HG03039 (cell line): ENCODE measurements around the gene ZNF407.

ENCODE experiments used
- ATAC-seq: cut with Tn5 transposase; IDR thresholded peaks from one replicate; pipeline ENCODE4 v1.9.1; 2021; ENCODE audit warnings: mild to moderate bottlenecking, moderate library complexity; ENCODE audit not compliant: unreplicated experiment

ZNF407 gene

DNA sequence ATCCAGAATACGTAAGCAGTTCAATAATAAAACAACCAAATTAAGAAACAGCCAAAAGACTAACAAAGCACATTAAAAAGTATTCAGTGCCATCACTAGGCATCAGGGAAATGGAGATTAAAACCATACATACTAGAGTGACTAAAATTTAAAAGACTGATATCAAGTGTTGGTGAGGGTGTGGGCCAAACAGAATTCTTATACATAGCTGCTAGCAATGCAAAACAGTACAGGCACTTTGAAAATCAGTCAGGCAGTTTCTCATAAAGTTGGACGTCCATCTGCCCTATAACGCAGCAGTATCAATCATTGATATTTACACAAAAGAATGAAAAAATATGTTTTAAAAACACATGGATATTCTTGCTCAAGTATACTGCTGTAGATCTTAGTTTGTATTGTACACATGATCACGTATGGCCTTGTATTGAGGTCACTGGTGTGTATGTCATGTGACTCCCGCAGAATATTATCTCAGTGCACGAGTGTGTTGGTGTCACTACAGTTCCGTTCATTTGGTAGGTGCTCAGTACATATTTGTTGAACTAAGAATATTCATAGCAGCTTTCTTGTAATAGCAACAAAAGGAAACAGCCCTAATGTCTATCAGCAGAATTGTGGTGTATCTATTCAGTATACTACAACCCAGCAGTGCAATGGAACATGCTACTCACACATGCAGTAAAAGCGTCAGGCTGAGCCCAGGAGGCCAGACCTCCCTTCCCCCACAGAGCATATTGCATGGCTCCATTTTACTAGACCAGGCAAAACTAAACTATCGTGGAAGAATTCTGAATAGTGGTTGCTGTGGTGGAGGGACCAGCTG is 28.6 kb downstream of the ZNF407 start:
- no peak for ATAC-seq

GRCh38 chr18:74630804-74631203 is 33.1 kb downstream of the ZNF407 start:
- no peak for ATAC-seq

GRCh38 chr18:74631212-74631611 is 33.5 kb downstream of the ZNF407 start:
- no peak for ATAC-seq

DNA sequence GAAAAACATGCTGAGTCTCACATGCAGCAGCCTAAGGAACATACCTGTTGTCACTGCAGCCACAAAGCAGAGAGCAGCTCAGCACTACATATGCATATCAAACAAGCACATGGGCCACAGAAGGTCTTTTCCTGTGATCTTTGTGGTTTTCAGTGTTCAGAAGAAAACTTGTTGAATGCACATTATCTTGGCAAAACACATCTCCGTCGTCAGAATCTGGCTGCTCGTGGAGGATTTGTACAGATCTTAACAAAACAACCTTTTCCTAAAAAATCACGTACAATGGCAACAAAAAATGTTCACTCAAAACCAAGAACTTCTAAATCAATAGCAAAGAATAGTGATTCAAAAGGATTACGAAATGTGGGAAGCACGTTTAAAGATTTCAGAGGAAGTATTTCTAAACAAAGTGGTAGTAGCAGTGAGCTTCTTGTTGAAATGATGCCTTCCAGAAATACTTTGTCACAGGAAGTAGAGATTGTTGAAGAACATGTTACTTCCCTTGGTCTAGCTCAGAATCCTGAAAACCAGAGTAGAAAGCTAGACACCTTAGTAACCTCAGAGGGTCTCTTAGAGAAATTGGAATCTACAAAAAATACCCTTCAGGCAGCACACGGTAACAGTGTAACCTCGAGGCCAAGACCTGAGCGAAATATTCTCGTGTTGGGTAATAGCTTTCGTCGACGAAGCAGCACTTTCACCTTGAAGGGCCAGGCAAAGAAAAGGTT is 34.1 kb downstream of the ZNF407 start:
- no peak for ATAC-seq

GRCh38 chr18:74632351-74632679 is 34.6 kb downstream of the ZNF407 start:
- no peak for ATAC-seq

DNA sequence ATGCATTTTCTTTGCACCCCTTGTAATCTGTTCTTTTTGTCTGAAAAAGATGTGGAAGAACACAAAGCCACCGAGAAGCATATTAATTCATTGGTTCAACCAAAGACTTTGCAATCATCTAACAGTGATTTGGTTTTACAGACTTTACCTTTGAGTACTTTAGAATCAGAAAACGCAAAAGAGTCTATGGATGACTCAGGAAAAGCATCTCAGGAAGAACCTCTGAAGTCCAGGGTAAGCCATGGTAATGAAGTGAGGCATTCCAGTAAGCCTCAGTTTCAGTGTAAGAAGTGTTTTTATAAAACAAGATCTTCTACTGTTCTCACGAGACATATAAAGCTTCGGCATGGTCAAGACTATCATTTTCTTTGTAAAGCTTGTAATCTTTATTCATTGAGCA is 35.2 kb downstream of the ZNF407 start:
- ATAC-seq: no peak

DNA sequence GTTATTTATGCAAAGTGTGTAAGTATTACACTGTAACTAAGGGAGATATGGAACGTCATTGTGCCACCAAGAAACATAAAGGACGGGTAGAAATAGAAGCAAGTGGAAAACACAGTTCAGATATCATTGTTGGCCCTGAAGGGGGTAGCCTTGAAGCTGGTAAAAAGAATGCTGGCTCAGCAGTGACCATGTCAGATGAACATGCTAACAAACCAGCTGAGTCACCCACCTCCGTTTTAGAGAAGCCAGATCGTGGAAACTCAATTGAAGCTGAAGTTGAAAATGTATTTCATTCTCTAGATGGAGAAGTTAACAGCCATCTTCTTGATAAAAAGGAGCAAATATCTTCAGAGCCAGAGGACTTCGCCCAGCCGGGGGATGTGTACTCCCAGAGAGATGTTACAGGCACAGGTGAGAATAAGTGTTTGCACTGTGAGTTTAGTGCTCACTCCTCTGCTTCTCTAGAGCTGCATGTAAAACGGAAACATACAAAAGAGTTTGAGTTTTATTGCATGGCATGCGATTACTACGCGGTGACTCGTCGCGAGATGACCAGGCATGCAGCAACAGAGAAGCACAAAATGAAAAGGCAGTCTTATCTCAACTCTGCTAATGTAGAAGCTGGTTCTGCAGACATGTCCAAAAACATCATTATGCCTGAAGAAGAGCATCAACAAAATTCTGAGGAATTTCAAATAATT is 36.1 kb downstream of the ZNF407 start:
- no peak for ATAC-seq

DNA sequence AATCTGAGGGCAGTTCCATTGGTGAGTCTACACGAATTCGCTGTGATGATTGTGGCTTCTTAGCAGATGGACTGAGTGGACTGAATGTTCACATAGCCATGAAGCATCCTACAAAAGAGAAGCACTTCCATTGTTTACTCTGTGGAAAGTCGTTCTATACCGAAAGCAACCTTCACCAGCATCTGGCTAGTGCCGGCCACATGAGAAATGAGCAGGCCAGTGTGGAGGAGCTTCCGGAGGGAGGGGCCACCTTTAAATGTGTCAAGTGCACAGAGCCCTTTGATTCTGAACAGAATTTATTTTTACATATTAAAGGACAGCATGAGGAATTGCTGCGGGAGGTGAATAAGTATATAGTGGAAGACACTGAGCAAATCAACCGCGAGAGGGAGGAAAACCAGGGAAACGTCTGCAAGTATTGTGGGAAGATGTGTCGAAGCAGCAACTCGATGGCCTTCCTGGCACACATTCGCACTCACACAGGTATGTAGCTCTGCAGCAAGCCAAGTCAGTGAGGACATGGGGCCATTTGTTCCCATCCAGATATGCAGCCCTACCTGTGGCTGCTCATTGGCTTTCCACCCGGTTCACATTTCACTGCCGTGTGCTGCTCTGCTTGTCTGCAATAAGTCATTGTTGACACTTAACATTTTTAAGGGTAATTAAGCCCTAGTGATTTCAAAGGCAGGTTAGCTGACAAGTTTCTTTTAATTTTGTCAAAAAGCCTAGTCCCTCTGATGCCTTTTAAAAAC is 37.7 kb downstream of the ZNF407 start:
- no peak for ATAC-seq

DNA sequence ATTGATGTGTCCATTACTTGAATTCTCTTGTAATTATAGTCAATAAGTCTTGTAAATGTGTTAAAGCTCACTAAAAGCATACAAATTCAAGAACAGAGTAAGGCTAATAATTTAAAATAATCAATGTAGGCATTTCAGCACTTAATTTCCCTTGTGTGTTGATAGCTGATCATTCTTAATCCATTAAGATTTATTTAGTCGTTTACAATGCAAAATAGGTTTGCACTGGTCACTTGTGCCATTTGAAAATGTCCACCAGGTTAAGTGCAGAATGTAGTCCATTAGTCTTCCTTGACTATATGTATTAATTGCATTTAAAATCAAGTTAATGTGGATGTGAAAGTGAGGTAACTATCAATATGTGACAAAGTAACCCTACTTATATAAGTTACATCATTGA is 39.4 kb downstream of the ZNF407 start:
- no peak for ATAC-seq

GRCh38 chr18:74638210-74638609 is 40.5 kb downstream of the ZNF407 start:
- no peak for ATAC-seq

DNA sequence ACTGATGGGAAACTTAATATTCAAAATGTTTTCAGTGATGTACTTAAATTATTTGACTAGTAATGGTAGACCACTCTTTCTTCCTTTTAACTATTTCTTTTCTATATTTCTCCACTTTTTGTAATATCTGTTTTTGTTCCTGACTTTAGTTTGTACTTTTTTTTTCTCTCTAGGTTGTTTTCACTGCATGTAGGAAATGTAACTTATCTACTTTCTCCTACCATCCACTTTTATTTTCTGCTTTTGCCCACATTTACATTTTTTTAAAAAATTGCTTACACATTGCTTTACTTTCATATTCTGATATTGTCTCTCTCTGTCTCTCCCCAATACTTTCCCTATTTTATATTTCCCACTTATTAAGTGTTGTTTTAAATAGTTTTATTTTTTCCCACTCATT is 47.0 kb downstream of the ZNF407 start:
- ATAC-seq: no peak

GRCh38 chr18:74645679-74646078 is 48.0 kb downstream of the ZNF407 start:
- no peak for ATAC-seq

GRCh38 chr18:74651327-74652128 is 53.9 kb downstream of the ZNF407 start:
- no peak for ATAC-seq

DNA sequence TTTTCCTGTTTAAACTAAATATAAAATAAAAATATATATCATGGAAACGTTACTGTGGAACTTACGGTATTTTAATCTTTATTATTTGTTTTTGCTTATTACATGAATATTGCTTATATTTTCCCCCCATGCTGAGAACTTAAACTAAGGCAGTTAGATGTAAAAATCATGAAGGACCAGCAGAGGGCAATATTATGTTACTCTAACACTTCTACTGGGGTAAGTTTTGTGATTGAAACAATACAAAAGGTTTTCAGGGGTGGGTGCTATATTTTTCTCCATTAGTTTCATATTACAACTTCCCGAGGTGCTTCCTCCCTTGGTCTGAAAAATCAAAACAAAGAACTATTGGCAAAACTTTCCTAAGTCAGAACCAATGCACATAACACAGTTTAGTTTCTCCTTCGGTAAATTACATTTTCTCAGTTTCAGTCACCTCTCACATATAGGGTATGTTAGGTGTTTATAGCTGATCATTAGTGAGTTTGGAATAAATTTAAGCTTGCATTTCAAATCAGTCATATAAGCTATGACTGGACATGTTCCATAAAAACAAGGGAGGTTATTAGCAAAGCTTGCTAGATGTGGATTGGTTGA is 54.8 kb downstream of the ZNF407 start:
- ATAC-seq: no peak

- ATAC-seq: no peak
These were observed 57.0 kb downstream of the ZNF407 start for GRCh38 chr18:74654638-74655037.

DNA sequence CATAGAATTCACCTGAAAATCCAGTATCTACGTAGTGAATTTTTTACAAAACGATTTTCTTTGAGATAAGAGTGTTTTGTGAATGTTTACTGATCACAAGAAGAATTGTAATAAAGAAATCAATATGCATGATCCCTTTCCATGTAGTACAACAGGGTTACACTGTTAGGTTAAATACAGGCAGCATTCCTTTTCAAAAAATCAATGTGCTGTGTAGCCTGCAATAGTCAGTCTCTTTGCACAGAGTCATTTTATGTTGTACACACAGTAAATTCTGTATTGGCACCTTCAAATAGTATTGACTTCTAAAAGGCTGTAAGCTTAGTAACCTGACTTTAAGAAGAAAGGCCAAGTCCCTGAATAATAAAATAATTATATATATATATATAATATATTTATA is 63.3 kb downstream of the ZNF407 start:
- ATAC-seq: no peak

GRCh38 chr18:74661691-74662090 is 64.0 kb downstream of the ZNF407 start:
- no peak for ATAC-seq

DNA sequence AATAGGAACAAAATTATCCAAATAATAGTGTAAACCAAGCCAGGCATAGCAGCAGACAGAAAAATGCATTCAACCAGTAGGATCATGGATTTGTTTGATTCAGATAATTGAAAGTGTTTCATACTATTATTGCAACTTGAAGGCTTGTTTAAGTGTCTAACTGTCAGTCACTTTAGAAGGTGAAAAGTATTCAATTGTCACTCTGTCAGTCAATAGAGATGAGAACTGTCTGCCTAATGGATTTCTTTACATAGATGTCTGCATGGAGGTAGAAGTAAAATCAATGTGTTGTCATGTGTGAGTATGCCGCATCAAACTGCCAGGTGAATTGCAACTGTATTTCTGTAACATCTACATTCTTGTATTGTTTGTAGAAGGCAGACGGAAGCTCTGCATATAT is 65.0 kb downstream of the ZNF407 start:
- ATAC-seq: no peak

DNA sequence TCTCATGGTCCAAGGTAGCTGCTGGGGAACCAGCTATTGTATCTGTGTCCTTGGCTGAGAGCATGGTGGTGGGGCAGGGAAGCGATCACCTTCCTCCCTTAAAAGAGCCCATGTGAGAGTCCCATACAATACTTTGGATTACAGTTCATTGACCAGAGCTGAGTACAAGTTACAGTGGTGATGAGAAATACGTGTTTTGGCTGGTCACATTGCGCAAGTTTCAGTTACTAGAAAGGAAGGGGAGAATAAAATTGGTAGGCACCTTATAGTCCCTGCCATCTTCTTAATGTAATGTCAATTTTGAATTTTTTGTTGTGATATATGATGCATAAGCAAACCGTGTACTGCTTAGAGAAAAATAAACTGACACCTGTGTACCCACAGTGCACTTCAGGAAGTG is 67.7 kb downstream of the ZNF407 start:
- ATAC-seq: no peak

DNA sequence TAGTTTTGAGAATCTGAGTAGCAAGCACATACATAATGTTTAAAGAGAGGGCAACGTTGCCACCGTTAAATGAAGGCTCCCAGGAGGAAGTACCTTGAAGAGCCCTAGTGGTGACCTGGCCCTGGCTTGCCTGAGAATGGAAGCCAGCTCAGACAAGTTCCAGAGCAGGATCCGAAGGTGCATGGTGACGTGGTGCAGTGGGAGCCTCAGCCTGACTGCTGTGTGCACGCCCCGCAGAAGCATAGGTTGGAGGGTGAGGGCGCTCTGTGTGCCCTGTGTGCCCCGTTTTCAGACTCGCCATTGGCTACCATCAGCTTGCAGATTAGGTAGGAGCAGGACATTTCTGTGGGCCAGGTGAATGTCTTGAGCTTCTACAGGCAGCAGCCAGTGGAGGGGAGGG is 68.2 kb downstream of the ZNF407 start:
- ATAC-seq: no peak
